GM19025 (cell line): ENCODE data around the gene SIGLEC1.

ENCODE experiments used
- ATAC-seq: cut with Tn5 transposase; IDR thresholded peaks from one replicate; pipeline ENCODE4 v1.9.1; 2021; ENCODE audit warnings: mild to moderate bottlenecking, low read depth, moderate library complexity; ENCODE audit not compliant: unreplicated experiment

Gene SIGLEC1

DNA sequence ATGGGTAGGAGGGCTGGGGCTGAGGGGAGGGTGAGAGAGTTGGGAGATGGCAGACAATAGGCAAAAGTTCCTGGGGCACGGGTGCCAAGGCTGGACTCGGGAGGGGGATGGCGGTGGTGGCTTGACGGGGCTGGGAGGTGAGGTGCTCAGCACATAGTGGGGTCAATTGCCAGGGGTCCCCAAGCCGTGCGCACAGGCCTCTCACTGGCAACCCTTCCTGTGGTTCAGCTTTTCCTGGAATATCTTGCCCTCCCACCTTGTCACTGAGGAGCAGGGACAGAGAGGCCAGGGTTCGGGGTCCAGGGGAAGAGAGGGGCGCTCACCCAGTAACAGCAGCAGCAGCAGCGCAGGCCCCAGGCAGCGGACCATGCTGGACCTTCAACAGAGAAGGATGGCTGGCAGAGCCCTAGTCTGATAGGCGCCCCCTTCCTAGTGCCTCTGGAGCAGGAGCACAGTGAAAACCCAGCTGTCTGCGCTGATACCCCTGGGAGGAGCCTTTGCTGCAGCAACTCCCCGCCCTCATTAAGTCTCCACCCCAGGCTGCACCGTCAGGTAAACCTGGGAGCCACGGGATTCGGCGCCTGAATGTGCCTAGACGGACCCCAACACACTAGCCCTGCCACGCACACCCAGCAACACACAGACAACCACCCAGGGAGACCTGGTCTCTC is 49.2 kb downstream of the SIGLEC1 start, which contains the start of gene GFRA4:
GFRA4 (minus strand) TSS at position 369 of the 671 bp plus-strand sequence; CDS start at position 369, 0 bp downstream.
- no peak for ATAC-seq
